Astrocyte (in vitro differentiated cells and primary cell): ENCODE data around the gene LIN9. TPM values are rescaled to one million over a fixed set of nuclear protein-coding genes. Genes with fewer than 3 reads are reported as not detected.

Experiments used
- DNase-seq: peaks from one replicate; pipeline ENCODE4 v3.0.0-alpha.2; 2010; ENCODE audit warnings: low read depth
- FAIRE-seq: peaks from 2 replicates; lab custom pipeline; 2011; peaks lifted over from hg19 to GRCh38; lab: Jason Lieb, UNC
- H2AFZ ChIP-seq: 2 replicates; pipeline ENCODE4 v1.6.0; 2012; ENCODE audit warnings: low read depth, low read length, inconsistent platforms
- H3K27ac ChIP-seq: 2 replicates; pipeline ENCODE4 v1.5.1; 2011; ENCODE audit warnings: low read depth, low read length, inconsistent platforms
- H3K27me3 ChIP-seq: 2 replicates; pipeline ENCODE4 v1.6.0; 2011; ENCODE audit warnings: low read length, inconsistent platforms; ENCODE audit not compliant: insufficient read depth
- H3K36me3 ChIP-seq: 2 replicates; pipeline ENCODE4 v1.5.1; 2011; ENCODE audit warnings: low read length, inconsistent platforms; ENCODE audit not compliant: insufficient read depth
- H3K4me1 ChIP-seq: 2 replicates; pipeline ENCODE4 v1.5.1; 2011; ENCODE audit warnings: low read length, inconsistent platforms; ENCODE audit not compliant: insufficient read depth
- H3K4me2 ChIP-seq: 2 replicates; pipeline ENCODE4 v1.6.0; 2012; ENCODE audit warnings: low read length, inconsistent platforms
- H3K4me3 ChIP-seq: 2 replicates; pipeline ENCODE4 v1.5.1; 2011; ENCODE audit warnings: low read depth, mild to moderate bottlenecking, low read length, inconsistent platforms; ENCODE audit not compliant: insufficient read depth
- H3K79me2 ChIP-seq: 2 replicates; pipeline ENCODE4 v1.6.0; 2012; ENCODE audit warnings: mild to moderate bottlenecking, low read length, inconsistent platforms; ENCODE audit not compliant: insufficient read depth
- H3K9ac ChIP-seq: 2 replicates; pipeline ENCODE4 v1.6.0; 2012; ENCODE audit warnings: mild to moderate bottlenecking, low read length, inconsistent platforms
- H3K9me3 ChIP-seq: 2 replicates; pipeline ENCODE4 v1.5.1; 2012; ENCODE audit warnings: low read depth, mild to moderate bottlenecking, low read length, inconsistent platforms; ENCODE audit not compliant: insufficient read depth
- H4K20me1 ChIP-seq: 2 replicates; pipeline ENCODE4 v1.6.0; 2012; ENCODE audit warnings: low read length, inconsistent platforms; ENCODE audit not compliant: insufficient read depth
- H3K27ac Mint-ChIP-seq: one replicate; pipeline ENCODE4 v1.8.0; 2021; ENCODE audit warnings: mild to moderate bottlenecking, mixed read lengths; ENCODE audit not compliant: unreplicated experiment
- H3K27me3 Mint-ChIP-seq: one replicate; pipeline ENCODE4 v1.8.0; 2021; ENCODE audit warnings: low read depth, mixed read lengths; ENCODE audit not compliant: unreplicated experiment
- H3K36me3 Mint-ChIP-seq: one replicate; pipeline ENCODE4 v1.8.0; 2021; ENCODE audit warnings: low read depth, mixed read lengths; ENCODE audit not compliant: unreplicated experiment
- H3K4me1 Mint-ChIP-seq: one replicate; pipeline ENCODE4 v1.8.0; 2021; ENCODE audit warnings: low read depth, mixed read lengths; ENCODE audit not compliant: unreplicated experiment
- H3K4me3 Mint-ChIP-seq: one replicate; pipeline ENCODE4 v1.8.0; 2021; ENCODE audit warnings: mild to moderate bottlenecking, moderate library complexity, mixed read lengths; ENCODE audit not compliant: unreplicated experiment
- H3K9me3 Mint-ChIP-seq: one replicate; pipeline ENCODE4 v1.8.0; 2021; ENCODE audit warnings: mild to moderate bottlenecking, mixed read lengths; ENCODE audit not compliant: unreplicated experiment
- CTCF ChIP-seq: IDR thresholded peaks from 2 replicates; pipeline ENCODE4 v1.5.1; 2011; ENCODE audit warnings: low read depth, mild to moderate bottlenecking, inconsistent platforms, low read length, moderate library complexity; ENCODE audit not compliant: insufficient read depth
- EZH2 ChIP-seq: IDR thresholded peaks from 2 replicates; pipeline ENCODE4 v1.6.1; 2012; ENCODE audit warnings: mild to moderate bottlenecking, low read length, inconsistent platforms; ENCODE audit not compliant: insufficient read depth
- total RNA-seq: library from RNA; stranded (reverse); gene quantifications from 2 replicates; pipeline ENCODE4 v1.2.1, GENCODE V29; 2021

LIN9 gene
- total RNA-seq, 1 donor from 2014 or later = 4.0 TPM

GRCh38 chr1:226302731-226303130 lies 6.2 kb downstream of the LIN9 start:
- no peak for DNase-seq
- no peaks in the 10 kb centered on the region for H3K36me3 Mint-ChIP-seq
- no peak for TF ChIP-seq CTCF
- TF ChIP-seq EZH2 = no peak
- H3K27me3 Mint-ChIP-seq = no peaks in the 10 kb centered on the region
- Histone ChIP-seq H3K27me3 (no peaks in the 10 kb centered on the region), H3K4me3 (no peak overlapping the region), H3K27ac (no peak overlapping the region), H3K9ac (no peak overlapping the region), H3K9me3 (no peaks in the 10 kb centered on the region), H3K4me1 (no peaks in the 10 kb centered on the region), H3K36me3 (peaks cover 4% of the 10 kb centered on the region), H4K20me1 (no peaks in the 10 kb centered on the region), H3K4me2 (no peak overlapping the region), H2AFZ (no peak overlapping the region), H3K79me2 (peaks cover 62% of the 10 kb centered on the region)
- FAIRE-seq = no peak
- H3K4me1 Mint-ChIP-seq = no peaks in the 10 kb centered on the region
- no peak overlapping the region for H3K4me3 Mint-ChIP-seq
- H3K27ac Mint-ChIP-seq = no peak overlapping the region
- H3K9me3 Mint-ChIP-seq = no peaks in the 10 kb centered on the region

- no peak overlapping the region for H2AFZ ChIP-seq
- no peaks in the 10 kb centered on the region for H3K4me1 Mint-ChIP-seq
- peaks cover 11% of the 10 kb centered on the region for H3K36me3 ChIP-seq
- no peaks in the 10 kb centered on the region for H3K9me3 Mint-ChIP-seq
- DNase-seq = no peak
- FAIRE-seq = no peak
- H3K4me3 Mint-ChIP-seq = no peak overlapping the region
- H3K79me2 ChIP-seq = peaks cover 11% of the 10 kb centered on the region
- no peaks in the 10 kb centered on the region for H3K27me3 ChIP-seq
- no peaks in the 10 kb centered on the region for H3K27me3 Mint-ChIP-seq
- TF ChIP-seq EZH2 = no peak
- TF ChIP-seq CTCF = no peak
- no peak overlapping the region for H3K27ac Mint-ChIP-seq
- no peak overlapping the region for H3K4me3 ChIP-seq
- no peaks in the 10 kb centered on the region for H4K20me1 ChIP-seq
- no peak overlapping the region for H3K4me2 ChIP-seq
- no peaks in the 10 kb centered on the region for H3K36me3 Mint-ChIP-seq
- no peaks in the 10 kb centered on the region for H3K9me3 ChIP-seq
- no peaks in the 10 kb centered on the region for H3K4me1 ChIP-seq
- H3K27ac ChIP-seq = no peak overlapping the region
- H3K9ac ChIP-seq = no peak overlapping the region
Observed at GRCh38 chr1:226296911-226297310, 12.1 kb downstream of the LIN9 start.

GRCh38 chr1:226293553-226293920 lies 15.4 kb downstream of the LIN9 start:
- Histone ChIP-seq H3K9ac (no peak overlapping the region), H3K79me2 (no peaks in the 10 kb centered on the region), H4K20me1 (no peaks in the 10 kb centered on the region), H3K4me3 (no peak overlapping the region), H3K27me3 (no peaks in the 10 kb centered on the region), H3K36me3 (peaks cover 7% of the 10 kb centered on the region), H2AFZ (no peak overlapping the region), H3K4me2 (no peak overlapping the region), H3K4me1 (no peaks in the 10 kb centered on the region), H3K9me3 (no peaks in the 10 kb centered on the region), H3K27ac (no peak overlapping the region)
- no peaks in the 10 kb centered on the region for H3K9me3 Mint-ChIP-seq
- H3K4me1 Mint-ChIP-seq = no peaks in the 10 kb centered on the region
- H3K27ac Mint-ChIP-seq = no peak overlapping the region
- DNase-seq (no peak), FAIRE-seq (no peak)
- H3K36me3 Mint-ChIP-seq = no peaks in the 10 kb centered on the region
- no peak for TF ChIP-seq CTCF
- TF ChIP-seq EZH2 = no peak
- no peak overlapping the region for H3K4me3 Mint-ChIP-seq
- H3K27me3 Mint-ChIP-seq = no peaks in the 10 kb centered on the region
